H9 (cell line): ENCODE measurements around the gene ESRRA. TPM values are rescaled to one million over a fixed set of nuclear protein-coding genes. Genes with fewer than 3 reads are reported as not detected.

ENCODE experiments used
- DNase-seq: peaks from one replicate; pipeline ENCODE4 v3.0.0-alpha.2; 2017
- H2AFZ ChIP-seq: one replicate; pipeline ENCODE4 v1.6.1; 2013; ENCODE audit warnings: mild to moderate bottlenecking, low read length, control low read depth, moderate library complexity
- H2AK5ac ChIP-seq: 2 replicates; pipeline ENCODE4 v1.6.1; 2013; ENCODE audit warnings: low read length, control low read depth, mixed read lengths; ENCODE audit not compliant: insufficient read length
- H2BK120ac ChIP-seq: one replicate; pipeline ENCODE4 v1.6.1; 2013; ENCODE audit warnings: low read depth, mild to moderate bottlenecking, low read length, control low read depth, inconsistent platforms; ENCODE audit not compliant: poor library complexity, severe bottlenecking
- H2BK12ac ChIP-seq: 2 replicates; pipeline ENCODE4 v1.6.1; 2013; ENCODE audit warnings: low read length, control low read depth, mixed read lengths, low read depth; ENCODE audit not compliant: insufficient read length
- H2BK15ac ChIP-seq: 2 replicates; pipeline ENCODE4 v1.6.1; 2013; ENCODE audit warnings: low read depth, low read length, control low read depth
- H2BK20ac ChIP-seq: one replicate; pipeline ENCODE4 v1.6.1; 2013; ENCODE audit warnings: low read depth, mild to moderate bottlenecking, low read length, control low read depth, inconsistent platforms; ENCODE audit not compliant: poor library complexity, severe bottlenecking
- H2BK5ac ChIP-seq: 2 replicates; pipeline ENCODE4 v1.6.1; 2013; ENCODE audit warnings: low read length, control low read depth, mixed read lengths; ENCODE audit not compliant: insufficient read length
- H3K14ac ChIP-seq: 2 replicates; pipeline ENCODE4 v1.6.1; 2013; ENCODE audit warnings: low read length, control low read depth; ENCODE audit not compliant: insufficient read depth
- H3K18ac ChIP-seq: 2 replicates; pipeline ENCODE4 v1.6.1; 2013; ENCODE audit warnings: low read depth, mild to moderate bottlenecking, mixed read lengths, low read length, control low read depth; ENCODE audit not compliant: insufficient read length
- H3K23ac ChIP-seq: 2 replicates; pipeline ENCODE4 v1.6.1; 2013; ENCODE audit warnings: low read length, control low read depth, mixed read lengths, low read depth; ENCODE audit not compliant: insufficient read length
- H3K23me2 ChIP-seq: 2 replicates; pipeline ENCODE4 v1.6.1; 2013; ENCODE audit warnings: low read depth, mild to moderate bottlenecking, mixed read lengths, low read length, control low read depth; ENCODE audit not compliant: insufficient read length, poor library complexity, severe bottlenecking
- H3K27ac ChIP-seq: 2 replicates; pipeline ENCODE4 v1.5.1; 2013; ENCODE audit warnings: low read length, control low read depth, mixed read lengths, low read depth; ENCODE audit not compliant: insufficient read length
- H3K27me3 ChIP-seq: 2 replicates; pipeline ENCODE4 v1.6.1; 2013; ENCODE audit warnings: low read length, control low read depth, inconsistent platforms; ENCODE audit not compliant: insufficient read depth
- H3K4ac ChIP-seq: 2 replicates; pipeline ENCODE4 v1.6.1; 2013; ENCODE audit warnings: low read depth, mild to moderate bottlenecking, control low read depth, inconsistent platforms, low read length, moderate library complexity
- H3K4me1 ChIP-seq: 2 replicates; pipeline ENCODE4 v1.6.1; 2013; ENCODE audit warnings: low read length, control low read depth, inconsistent platforms; ENCODE audit not compliant: insufficient read depth
- H3K4me2 ChIP-seq: 2 replicates; pipeline ENCODE4 v1.6.1; 2013; ENCODE audit warnings: low read length, control low read depth, mixed read lengths; ENCODE audit not compliant: insufficient read length, insufficient read depth
- H3K56ac ChIP-seq: 2 replicates; pipeline ENCODE4 v1.6.1; 2013; ENCODE audit warnings: low read depth, mild to moderate bottlenecking, mixed read lengths, low read length, control low read depth; ENCODE audit not compliant: insufficient read length
- H3K79me1 ChIP-seq: 2 replicates; pipeline ENCODE4 v1.6.1; 2013; ENCODE audit warnings: low read depth, mild to moderate bottlenecking, moderate library complexity, low read length, control low read depth, inconsistent platforms; ENCODE audit not compliant: insufficient read depth, poor library complexity, severe bottlenecking
- H3K79me2 ChIP-seq: 2 replicates; pipeline ENCODE4 v1.6.1; 2013; ENCODE audit warnings: low read length, control low read depth, inconsistent platforms; ENCODE audit not compliant: insufficient read depth
- H3K9ac ChIP-seq: 2 replicates; pipeline ENCODE4 v1.6.1; 2013; ENCODE audit warnings: low read length, control low read depth, mixed read lengths; ENCODE audit not compliant: insufficient read length; ENCODE audit errors: extremely low read depth
- H3K9me3 ChIP-seq: one replicate; pipeline ENCODE4 v1.6.1; 2013; ENCODE audit warnings: low read depth, low read length, inconsistent platforms; ENCODE audit not compliant: control insufficient read depth
- H3T11ph ChIP-seq: one replicate; pipeline ENCODE4 v1.6.1; 2013; ENCODE audit warnings: mild to moderate bottlenecking, low read length, control low read depth, inconsistent platforms
- H4K20me1 ChIP-seq: one replicate; pipeline ENCODE4 v1.6.1; 2013; ENCODE audit not compliant: control insufficient read depth, insufficient read length, insufficient read depth
- H4K5ac ChIP-seq: 2 replicates; pipeline ENCODE4 v1.6.1; 2013; ENCODE audit warnings: low read depth, mild to moderate bottlenecking, mixed read lengths, low read length, control low read depth; ENCODE audit not compliant: insufficient read length
- H4K8ac ChIP-seq: replicated peaks from 2 replicates; pipeline ENCODE4 v1.6.1; 2013; ENCODE audit warnings: low read length, control low read depth, mixed read lengths, low read depth; ENCODE audit not compliant: insufficient read length
- H4K91ac ChIP-seq: 2 replicates; pipeline ENCODE4 v1.6.1; 2013; ENCODE audit warnings: low read depth, mild to moderate bottlenecking, moderate library complexity, mixed read lengths, low read length, control low read depth; ENCODE audit not compliant: insufficient read length
- H3K27ac Mint-ChIP-seq, 3 experiments: 2 replicates in 2 of 3; 3 replicates in 1 of 3; pipeline ENCODE4 v1.8.0; 2020 to 2021; ENCODE audit warnings: mixed read lengths in 3 of 3, mild to moderate bottlenecking in 1 of 3, moderate library complexity in 1 of 3
- H3K27me3 Mint-ChIP-seq: 2 replicates; pipeline ENCODE4 v1.8.0; 2021; ENCODE audit warnings: low read depth, mild to moderate bottlenecking, moderate library complexity, mixed read lengths
- H3K36me3 Mint-ChIP-seq, 3 experiments: 2 replicates in 2 of 3; 3 replicates in 1 of 3; pipeline ENCODE4 v1.8.0; 2020 to 2021; ENCODE audit warnings: low read depth in 3 of 3, mixed read lengths in 3 of 3; ENCODE audit not compliant: insufficient read depth in 1 of 3
- H3K4me1 Mint-ChIP-seq, 2 experiments: 2 replicates each; pipeline ENCODE4 v1.8.0; 2020; ENCODE audit warnings: mixed read lengths in 2 of 2
- H3K4me3 Mint-ChIP-seq, 2 experiments: 2 replicates in 1 of 2; 3 replicates in 1 of 2; pipeline ENCODE4 v1.8.0; 2020 to 2021; ENCODE audit warnings: mild to moderate bottlenecking in 2 of 2, mixed read lengths in 2 of 2, moderate library complexity in 1 of 2
- H3K9me3 Mint-ChIP-seq, 2 experiments: 2 replicates in 1 of 2; 3 replicates in 1 of 2; pipeline ENCODE4 v1.8.0; 2020; ENCODE audit warnings: mild to moderate bottlenecking in 2 of 2, mixed read lengths in 2 of 2, moderate library complexity in 1 of 2
- WGBS: extraction: QIAGEN DNeasy Blood & Tissue Kit; methylation state at CpG from one replicate; pipeline ENCODE4 v1.1.7; 2013; ENCODE audit warnings: missing lambda C conversion rate, low lambda C conversion rate, mixed read lengths; ENCODE audit not compliant: insufficient read length; ENCODE audit errors: extremely low coverage; 5-methylcytosine and 5-hydroxymethylcytosine counted together
- long read RNA-seq: library from polyadenylated mRNA; unstranded; transcript quantifications from one replicate; pipeline ENCODE4 v2.0.0, GENCODE V29; 2020
- total RNA-seq: library from RNA; stranded (reverse); gene quantifications from 2 replicates; pipeline ENCODE4 v1.2.1, GENCODE V29; 2021
- TF ChIP-seq, protein P1 (sequence below): fragments of 200-600 bp; sonication (generic); conservative IDR thresholded peaks from 3 replicates; pipeline ENCODE4 v1.8.0; 2021; ENCODE audit warnings: antibody characterized with exemption, mild to moderate bottlenecking

ESRRA gene
- 42.3 and 44.0 TPM in 2 replicates for total RNA-seq
- long read RNA-seq, transcript ESRRA-202 (7 exons, 2,283 nt): major isoform, 39 of 77 reads
- long read RNA-seq, transcript ESRRA-201 (7 exons, 2,215 nt): minor isoform, 6 of 77 reads
- long read RNA-seq, partial matches to known transcripts: 11 of 77 reads
- long read RNA-seq, other reads (novel, unspliced or antisense): 21 of 77 reads

- H3K9ac ChIP-seq: peak within 1 kb of the TSS; percentile 74
- H3K4ac ChIP-seq: peak within 1 kb of the TSS; percentile 30; the same call in 1 of the 2 replicates
- H3T11ph ChIP-seq: no peak within 1 kb of the TSS
- H3K27ac ChIP-seq: peak within 1 kb of the TSS; percentile 95
- H3K14ac ChIP-seq: peak within 1 kb of the TSS; percentile 93
- H4K8ac ChIP-seq: no peak within 1 kb of the TSS
- peak within 1 kb of the TSS; percentile 98 to 100 (median 99) for H3K27ac Mint-ChIP-seq
- H2BK15ac ChIP-seq: no peak within 1 kb of the TSS
- peaks cover 5% of the 10 kb centered on the region; the same call in 1 of the 2 replicates for H3K27me3 ChIP-seq
- peak within 1 kb of the TSS; percentile 91 to 92 for H3K4me3 Mint-ChIP-seq
- peak within 1 kb of the TSS; percentile 87 for H3K4me2 ChIP-seq
- H3K4me1 ChIP-seq: peaks cover 2% of the 10 kb centered on the region; the same call in 1 of the 2 replicates
- H3K36me3 Mint-ChIP-seq: peaks cover 6 to 7% (median 6%) of the 10 kb centered on the region in 3 experiments; a peak in 5 of 7 replicates
- peaks cover 5% of the 10 kb centered on the region for H3K79me1 ChIP-seq
- peaks cover 19 to 20% of the 10 kb centered on the region in 2 experiments for H3K4me1 Mint-ChIP-seq
- no peak within 1 kb of the TSS for H2BK12ac ChIP-seq
- H3K56ac ChIP-seq: no peak within 1 kb of the TSS
- peaks cover 3% of the 10 kb centered on the region; the same call in 1 of the 2 replicates for H3K79me2 ChIP-seq
- peak within 1 kb of the TSS; percentile 36 for H4K5ac ChIP-seq
- TF ChIP-seq, protein P1, sequence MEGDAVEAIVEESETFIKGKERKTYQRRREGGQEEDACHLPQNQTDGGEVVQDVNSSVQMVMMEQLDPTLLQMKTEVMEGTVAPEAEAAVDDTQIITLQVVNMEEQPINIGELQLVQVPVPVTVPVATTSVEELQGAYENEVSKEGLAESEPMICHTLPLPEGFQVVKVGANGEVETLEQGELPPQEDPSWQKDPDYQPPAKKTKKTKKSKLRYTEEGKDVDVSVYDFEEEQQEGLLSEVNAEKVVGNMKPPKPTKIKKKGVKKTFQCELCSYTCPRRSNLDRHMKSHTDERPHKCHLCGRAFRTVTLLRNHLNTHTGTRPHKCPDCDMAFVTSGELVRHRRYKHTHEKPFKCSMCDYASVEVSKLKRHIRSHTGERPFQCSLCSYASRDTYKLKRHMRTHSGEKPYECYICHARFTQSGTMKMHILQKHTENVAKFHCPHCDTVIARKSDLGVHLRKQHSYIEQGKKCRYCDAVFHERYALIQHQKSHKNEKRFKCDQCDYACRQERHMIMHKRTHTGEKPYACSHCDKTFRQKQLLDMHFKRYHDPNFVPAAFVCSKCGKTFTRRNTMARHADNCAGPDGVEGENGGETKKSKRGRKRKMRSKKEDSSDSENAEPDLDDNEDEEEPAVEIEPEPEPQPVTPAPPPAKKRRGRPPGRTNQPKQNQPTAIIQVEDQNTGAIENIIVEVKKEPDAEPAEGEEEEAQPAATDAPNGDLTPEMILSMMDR: no peak
- H3K9me3 ChIP-seq: no peaks in the 10 kb centered on the region
- no peak within 1 kb of the TSS for H2AK5ac ChIP-seq
- no peak within 1 kb of the TSS for H2AFZ ChIP-seq
- H3K23ac ChIP-seq: no peak within 1 kb of the TSS
- H3K23me2 ChIP-seq: peaks cover 16% of the 10 kb centered on the region
- H2BK5ac ChIP-seq: peak within 1 kb of the TSS; percentile 69
- H4K91ac ChIP-seq: no peak within 1 kb of the TSS
- peak; percentile 100 for DNase-seq
- no CpG with 5 or more reads among the region's 81 CpGs for WGBS
- peaks cover 35% of the 10 kb centered on the region for H3K27me3 Mint-ChIP-seq
- H2BK20ac ChIP-seq: no peak within 1 kb of the TSS
- H3K18ac ChIP-seq: peak within 1 kb of the TSS; percentile 98
- H3K9me3 Mint-ChIP-seq: no peaks in the 10 kb centered on the region
- H2BK120ac ChIP-seq: peak within 1 kb of the TSS; percentile 71
- no peaks in the 10 kb centered on the region for H4K20me1 ChIP-seq
Observed at GRCh38 chr11:64305075-64305690, at the start of gene ESRRA. TSS of gene ESRRA (plus strand) at chr11:64305524. CDS start at chr11:64307180, 1,656 bp downstream.
